Measurements from ENCODE around the gene C16orf96.

The C16orf96 gene

GRCh38 chr16:4641306-4641687, 85.2 kb downstream of the C16orf96 start:
- TF ChIP-seq, protein P1, sequence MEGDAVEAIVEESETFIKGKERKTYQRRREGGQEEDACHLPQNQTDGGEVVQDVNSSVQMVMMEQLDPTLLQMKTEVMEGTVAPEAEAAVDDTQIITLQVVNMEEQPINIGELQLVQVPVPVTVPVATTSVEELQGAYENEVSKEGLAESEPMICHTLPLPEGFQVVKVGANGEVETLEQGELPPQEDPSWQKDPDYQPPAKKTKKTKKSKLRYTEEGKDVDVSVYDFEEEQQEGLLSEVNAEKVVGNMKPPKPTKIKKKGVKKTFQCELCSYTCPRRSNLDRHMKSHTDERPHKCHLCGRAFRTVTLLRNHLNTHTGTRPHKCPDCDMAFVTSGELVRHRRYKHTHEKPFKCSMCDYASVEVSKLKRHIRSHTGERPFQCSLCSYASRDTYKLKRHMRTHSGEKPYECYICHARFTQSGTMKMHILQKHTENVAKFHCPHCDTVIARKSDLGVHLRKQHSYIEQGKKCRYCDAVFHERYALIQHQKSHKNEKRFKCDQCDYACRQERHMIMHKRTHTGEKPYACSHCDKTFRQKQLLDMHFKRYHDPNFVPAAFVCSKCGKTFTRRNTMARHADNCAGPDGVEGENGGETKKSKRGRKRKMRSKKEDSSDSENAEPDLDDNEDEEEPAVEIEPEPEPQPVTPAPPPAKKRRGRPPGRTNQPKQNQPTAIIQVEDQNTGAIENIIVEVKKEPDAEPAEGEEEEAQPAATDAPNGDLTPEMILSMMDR (IDR thresholded peaks at IDR 0.05; ENCODE audit: low read length, missing control alignments): no peak
- no peak for DNase-seq (ENCODE audit: low read depth)

DNA sequence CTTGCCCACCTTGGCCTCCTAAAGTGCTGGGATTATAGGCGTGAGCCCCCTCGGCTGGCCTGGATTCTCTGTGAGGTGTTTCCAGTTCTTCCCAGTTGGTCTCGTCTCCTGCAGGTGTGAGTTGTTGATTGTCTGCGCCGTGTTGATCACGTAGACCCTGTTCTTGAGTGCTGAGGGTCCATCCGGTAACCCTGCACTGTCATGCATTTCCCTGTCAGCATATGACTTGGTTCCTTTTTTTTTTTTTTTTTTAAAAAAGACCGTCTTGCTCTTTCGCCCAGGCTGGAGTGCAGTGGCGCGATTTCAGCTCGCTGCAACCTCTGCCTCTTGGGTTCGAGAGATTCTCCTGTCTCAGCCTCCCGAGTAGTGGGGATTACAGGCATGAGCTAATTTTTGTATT, 85.8 kb downstream of the C16orf96 start:
- TF ChIP-seq, protein P1 (IDR thresholded peaks at IDR 0.05; ENCODE audit: low read length, missing control alignments): no peak
- no peak overlapping the region for H3K4me3 ChIP-seq (replicated peaks; ENCODE audit: low read depth, low read length)
- no peak for DNase-seq (ENCODE audit: low read depth)

More at GRCh38 chr16:4641306-4641687, 85.2 kb downstream of the C16orf96 start:
- no peak overlapping the region for H3K4me3 ChIP-seq (replicated peaks; ENCODE audit: low read depth, low read length)

GRCh38 chr16:4646773-4647643, 90.9 kb downstream of the C16orf96 start:
- no peak overlapping the region for H3K4me3 ChIP-seq (replicated peaks; ENCODE audit: low read depth, low read length)
- DNase-seq (ENCODE audit: low read depth): no peak
- TF ChIP-seq, protein P1 (IDR thresholded peaks at IDR 0.05; ENCODE audit: low read length, missing control alignments): no peak

- H3K4me3 ChIP-seq (replicated peaks; ENCODE audit: low read depth, low read length): no peak overlapping the region
- no peak for DNase-seq (ENCODE audit: low read depth)
- TF ChIP-seq, protein P1 (IDR thresholded peaks at IDR 0.05; ENCODE audit: low read length, missing control alignments): no peak
Measured at GRCh38 chr16:4647644-4647980, 91.5 kb downstream of the C16orf96 start.

DNA sequence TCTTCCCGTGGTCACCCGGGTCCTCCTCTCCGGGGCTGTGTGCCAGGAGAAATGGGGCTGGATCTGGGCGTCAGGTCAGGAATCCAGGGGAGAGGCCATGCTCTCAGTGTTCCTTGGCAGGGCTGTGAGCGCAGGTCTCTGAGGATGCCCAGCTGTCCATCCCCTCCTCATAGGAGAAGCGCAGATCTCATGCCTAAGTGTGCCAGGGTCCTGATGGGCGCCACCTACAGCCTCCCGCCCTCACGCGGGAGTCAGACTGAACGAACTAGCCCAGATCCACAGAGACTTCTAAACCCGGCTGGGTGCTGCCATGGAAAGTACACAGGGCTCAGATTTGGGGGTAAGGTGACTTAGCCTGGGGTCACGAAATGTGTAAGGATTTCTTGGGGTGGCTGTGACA, 92.8 kb downstream of the C16orf96 start:
- no peak overlapping the region for H3K4me3 ChIP-seq (replicated peaks; ENCODE audit: low read depth, low read length)
- TF ChIP-seq, protein P1 (IDR thresholded peaks at IDR 0.05; ENCODE audit: low read length, missing control alignments): no peak
- no peak for DNase-seq (ENCODE audit: low read depth)

GRCh38 chr16:4649744-4650442, 93.8 kb downstream of the C16orf96 start:
- no peak for DNase-seq (ENCODE audit: low read depth)
- H3K4me3 ChIP-seq (replicated peaks; ENCODE audit: low read depth, low read length): no peak overlapping the region
- TF ChIP-seq, protein P1 (IDR thresholded peaks at IDR 0.05; ENCODE audit: low read length, missing control alignments): no peak

Data from fibroblast of pulmonary artery (primary cell).